ENCODE results near the gene SMG6. TPM values are rescaled to one million over a fixed set of nuclear protein-coding genes. Genes with fewer than 3 reads are reported as not detected.

Gene SMG6
- total RNA-seq, 1 experiment from 2014 or later: 36.1 TPM

DNA sequence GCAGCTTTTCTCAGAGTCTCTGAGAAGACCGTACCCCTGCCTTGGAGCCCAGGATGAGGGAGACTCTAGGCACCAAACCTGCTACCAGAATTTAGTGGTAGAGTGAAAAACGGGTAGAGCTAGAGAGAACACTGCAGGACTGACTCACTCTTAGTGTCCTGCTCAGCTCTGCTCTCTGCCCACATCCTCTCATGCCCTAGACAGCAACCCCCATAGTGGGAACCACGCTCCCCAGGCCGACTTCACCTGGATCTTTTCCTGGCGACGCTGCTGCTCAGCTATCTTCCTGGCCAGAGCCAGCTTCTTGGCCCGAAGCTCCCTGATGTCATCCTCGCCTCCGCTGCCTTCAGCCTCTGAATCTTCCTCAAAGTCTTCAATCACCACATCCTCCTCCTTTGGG, 222.0 kb downstream of the SMG6 start:
- ChIA-PET POLR2A (ENCODE audit: low non-redundant PET) (no interaction called here), CTCF (no interaction called here)
- BruUV-seq (replicated peaks): no TSS peak
- DNase-seq (ENCODE audit: low spot score): no peak
- Histone ChIP-seq H3K36me3 (ENCODE audit: insufficient read depth, low read length, poor library complexity, severe bottlenecking) (peaks cover 4% of the 10 kb centered on the region), H3K9me3 (ENCODE audit: low read depth, low read length, poor library complexity, severe bottlenecking) (no peaks in the 10 kb centered on the region), H3K4me1 (ENCODE audit: insufficient read depth, low read length, poor library complexity, severe bottlenecking) (no peaks in the 10 kb centered on the region), H3K27ac (ENCODE audit: low read depth, low read length, poor library complexity, severe bottlenecking) (no peak overlapping the region), H3K27me3 (replicated peaks; ENCODE audit: insufficient read depth, low read depth, low read length, poor library complexity) (no peaks in the 10 kb centered on the region), H3K4me3 (ENCODE audit: low read depth, low read length, poor library complexity, severe bottlenecking) (no peak overlapping the region)
- intact Hi-C loops (cut with micrococcal nuclease; ENCODE audit: unreplicated experiment): no loop called here
- no peak for TF ChIP-seq EZH2 (IDR thresholded peaks at IDR 0.05; ENCODE audit: borderline replicate concordance, low read depth, low read length, poor library complexity, severe bottlenecking)
- TF ChIP-seq, protein P1, sequence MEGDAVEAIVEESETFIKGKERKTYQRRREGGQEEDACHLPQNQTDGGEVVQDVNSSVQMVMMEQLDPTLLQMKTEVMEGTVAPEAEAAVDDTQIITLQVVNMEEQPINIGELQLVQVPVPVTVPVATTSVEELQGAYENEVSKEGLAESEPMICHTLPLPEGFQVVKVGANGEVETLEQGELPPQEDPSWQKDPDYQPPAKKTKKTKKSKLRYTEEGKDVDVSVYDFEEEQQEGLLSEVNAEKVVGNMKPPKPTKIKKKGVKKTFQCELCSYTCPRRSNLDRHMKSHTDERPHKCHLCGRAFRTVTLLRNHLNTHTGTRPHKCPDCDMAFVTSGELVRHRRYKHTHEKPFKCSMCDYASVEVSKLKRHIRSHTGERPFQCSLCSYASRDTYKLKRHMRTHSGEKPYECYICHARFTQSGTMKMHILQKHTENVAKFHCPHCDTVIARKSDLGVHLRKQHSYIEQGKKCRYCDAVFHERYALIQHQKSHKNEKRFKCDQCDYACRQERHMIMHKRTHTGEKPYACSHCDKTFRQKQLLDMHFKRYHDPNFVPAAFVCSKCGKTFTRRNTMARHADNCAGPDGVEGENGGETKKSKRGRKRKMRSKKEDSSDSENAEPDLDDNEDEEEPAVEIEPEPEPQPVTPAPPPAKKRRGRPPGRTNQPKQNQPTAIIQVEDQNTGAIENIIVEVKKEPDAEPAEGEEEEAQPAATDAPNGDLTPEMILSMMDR (conservative IDR thresholded peaks at IDR 0.05; ENCODE audit: low read depth, low read length): no peak

DNA sequence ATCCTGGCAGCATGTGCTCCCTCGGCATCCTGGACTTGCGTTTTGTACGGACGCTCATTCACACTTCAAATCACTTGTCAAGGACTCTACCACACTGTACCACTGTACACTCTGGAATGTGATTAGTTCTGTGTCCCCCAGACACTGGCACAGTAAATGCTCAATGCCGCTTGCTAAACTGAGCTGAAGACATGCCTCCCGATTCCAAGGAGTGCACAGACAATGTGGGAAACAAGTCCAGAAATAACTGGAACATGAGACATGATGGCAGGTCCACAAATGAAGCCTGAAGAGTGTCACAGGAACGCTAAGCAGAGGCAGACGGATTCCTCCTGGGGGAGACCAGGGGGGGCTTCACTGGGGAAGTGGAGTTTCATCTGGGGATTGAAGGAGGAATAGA, 226.5 kb downstream of the SMG6 start:
- Histone ChIP-seq H3K36me3 (ENCODE audit: insufficient read depth, low read length, poor library complexity, severe bottlenecking) (peaks cover 9% of the 10 kb centered on the region), H3K9me3 (ENCODE audit: low read depth, low read length, poor library complexity, severe bottlenecking) (no peaks in the 10 kb centered on the region), H3K27me3 (replicated peaks; ENCODE audit: insufficient read depth, low read depth, low read length, poor library complexity) (no peaks in the 10 kb centered on the region), H3K27ac (ENCODE audit: low read depth, low read length, poor library complexity, severe bottlenecking) (no peak overlapping the region), H3K4me1 (ENCODE audit: insufficient read depth, low read length, poor library complexity, severe bottlenecking) (no peaks in the 10 kb centered on the region), H3K4me3 (ENCODE audit: low read depth, low read length, poor library complexity, severe bottlenecking) (no peak overlapping the region)
- DNase-seq (ENCODE audit: low spot score): no peak
- TF ChIP-seq, protein P1 (conservative IDR thresholded peaks at IDR 0.05; ENCODE audit: low read depth, low read length): no peak
- TF ChIP-seq EZH2 (IDR thresholded peaks at IDR 0.05; ENCODE audit: borderline replicate concordance, low read depth, low read length, poor library complexity, severe bottlenecking): no peak
- intact Hi-C loops (cut with micrococcal nuclease; ENCODE audit: unreplicated experiment): no loop called here
- ChIA-PET CTCF (no interaction called here), POLR2A (ENCODE audit: low non-redundant PET) (no interaction called here)
- BruUV-seq (replicated peaks): no TSS peak

- DNase-seq (ENCODE audit: low spot score): no peak
- no TSS peak for BruUV-seq (replicated peaks)
- H3K9me3 ChIP-seq (ENCODE audit: low read depth, low read length, poor library complexity, severe bottlenecking): no peaks in the 10 kb centered on the region
- ChIA-PET POLR2A (ENCODE audit: low non-redundant PET) (no interaction called here), CTCF (no interaction called here)
- TF ChIP-seq EZH2 (IDR thresholded peaks at IDR 0.05; ENCODE audit: borderline replicate concordance, low read depth, low read length, poor library complexity, severe bottlenecking): no peak
- TF ChIP-seq, protein P1 (conservative IDR thresholded peaks at IDR 0.05; ENCODE audit: low read depth, low read length): no peak
- intact Hi-C loops (cut with micrococcal nuclease; ENCODE audit: unreplicated experiment): no loop called here
- H3K4me1 ChIP-seq (ENCODE audit: insufficient read depth, low read length, poor library complexity, severe bottlenecking): no peaks in the 10 kb centered on the region
- H3K4me3 ChIP-seq (ENCODE audit: low read depth, low read length, poor library complexity, severe bottlenecking): no peak overlapping the region
- H3K27ac ChIP-seq (ENCODE audit: low read depth, low read length, poor library complexity, severe bottlenecking): no peak overlapping the region
- no peaks in the 10 kb centered on the region for H3K27me3 ChIP-seq (replicated peaks; ENCODE audit: insufficient read depth, low read depth, low read length, poor library complexity)
- H3K36me3 ChIP-seq (ENCODE audit: insufficient read depth, low read length, poor library complexity, severe bottlenecking): peaks cover 7% of the 10 kb centered on the region
Measured at GRCh38 chr17:2076087-2076984, 227.2 kb downstream of the SMG6 start.
